ENCODE data around the gene TAB2.

GRCh38 chr6:149453597-149454345 lies 136.3 kb downstream of the TAB2 start:
- TF ChIP-seq POLR2A (IDR thresholded peaks at IDR 0.05) (no peak), CTCF (IDR thresholded peaks at IDR 0.05) (no peak)
